TTC549 (cell line): Measurements from ENCODE around the gene TMPRSS6.

Source experiments
- FAIRE-seq: peaks from 2 replicates; lab custom pipeline; 2012; peaks lifted over from hg19 to GRCh38; lab: Jason Lieb, UNC

The TMPRSS6 gene

DNA sequence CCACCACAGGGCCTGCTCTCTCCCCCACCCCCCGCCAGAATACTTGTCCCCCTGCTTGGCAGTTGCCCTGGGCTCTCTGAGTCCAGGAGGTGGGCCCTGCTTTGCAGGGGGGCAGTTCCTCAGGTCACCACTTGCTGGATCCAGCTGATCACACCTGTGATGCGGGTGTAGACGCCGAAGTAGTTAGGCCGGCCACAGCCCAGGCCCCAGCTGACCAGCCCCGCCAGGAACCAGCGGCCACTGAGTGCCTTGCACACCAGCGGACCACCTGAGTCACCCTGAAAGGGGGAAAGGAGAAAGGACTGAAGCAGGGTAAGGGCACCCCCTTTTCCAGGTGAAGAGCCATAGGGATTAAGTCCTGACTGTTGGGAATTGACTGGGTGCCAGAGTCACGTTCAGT lies 43.6 kb downstream of the TMPRSS6 start:
- FAIRE-seq: no peak

- FAIRE-seq: no peak
These were observed 44.3 kb downstream of the TMPRSS6 start for GRCh38 chr22:37065180-37065579.

GRCh38 chr22:37064553-37064952 lies 45.0 kb downstream of the TMPRSS6 start:
- FAIRE-seq: no peak

- no peak for FAIRE-seq
These were observed 45.8 kb downstream of the TMPRSS6 start for GRCh38 chr22:37063431-37064420.

- FAIRE-seq: no peak
These were observed 46.7 kb downstream of the TMPRSS6 start for GRCh38 chr22:37062702-37063381.

- FAIRE-seq: no peak
These were observed 47.2 kb downstream of the TMPRSS6 start for GRCh38 chr22:37062376-37062675.

DNA sequence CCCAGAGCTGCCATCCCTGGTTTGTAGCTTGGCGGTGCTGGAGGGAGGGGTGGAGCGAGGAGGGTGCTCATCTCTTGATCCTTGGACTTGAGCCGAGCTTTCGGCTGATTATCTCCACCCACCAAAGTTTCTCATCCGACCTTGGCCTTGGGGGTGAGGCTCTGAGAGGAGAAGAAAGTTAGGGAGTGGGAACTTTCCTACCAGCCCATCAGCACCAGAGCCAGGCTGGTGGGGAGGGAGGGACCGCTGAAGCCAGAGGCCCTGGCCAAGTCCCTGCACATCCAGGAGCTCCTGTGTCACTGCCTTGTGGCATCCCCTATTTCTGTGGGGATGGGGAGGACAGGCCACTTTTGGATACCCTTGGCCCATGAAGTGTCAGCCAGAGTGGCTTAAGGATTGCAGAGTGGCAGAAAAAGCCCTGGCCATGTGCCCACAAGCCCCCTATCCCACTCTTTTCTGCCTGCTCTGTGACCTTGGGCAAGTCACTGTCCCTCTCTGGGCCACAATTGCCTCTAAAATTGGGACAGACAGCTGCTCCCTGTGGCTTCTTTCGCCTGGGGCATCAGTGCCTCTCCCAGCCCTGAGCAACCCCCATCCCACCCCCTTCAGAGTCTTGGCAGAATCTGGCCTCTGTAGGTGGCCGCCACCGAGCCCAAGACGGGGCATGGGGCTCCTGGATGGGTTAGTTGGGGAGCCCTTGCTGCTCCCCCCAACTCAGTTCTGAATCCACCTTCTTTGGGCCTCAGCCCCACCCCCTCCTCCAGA lies 47.7 kb downstream of the TMPRSS6 start:
- no peak for FAIRE-seq

DNA sequence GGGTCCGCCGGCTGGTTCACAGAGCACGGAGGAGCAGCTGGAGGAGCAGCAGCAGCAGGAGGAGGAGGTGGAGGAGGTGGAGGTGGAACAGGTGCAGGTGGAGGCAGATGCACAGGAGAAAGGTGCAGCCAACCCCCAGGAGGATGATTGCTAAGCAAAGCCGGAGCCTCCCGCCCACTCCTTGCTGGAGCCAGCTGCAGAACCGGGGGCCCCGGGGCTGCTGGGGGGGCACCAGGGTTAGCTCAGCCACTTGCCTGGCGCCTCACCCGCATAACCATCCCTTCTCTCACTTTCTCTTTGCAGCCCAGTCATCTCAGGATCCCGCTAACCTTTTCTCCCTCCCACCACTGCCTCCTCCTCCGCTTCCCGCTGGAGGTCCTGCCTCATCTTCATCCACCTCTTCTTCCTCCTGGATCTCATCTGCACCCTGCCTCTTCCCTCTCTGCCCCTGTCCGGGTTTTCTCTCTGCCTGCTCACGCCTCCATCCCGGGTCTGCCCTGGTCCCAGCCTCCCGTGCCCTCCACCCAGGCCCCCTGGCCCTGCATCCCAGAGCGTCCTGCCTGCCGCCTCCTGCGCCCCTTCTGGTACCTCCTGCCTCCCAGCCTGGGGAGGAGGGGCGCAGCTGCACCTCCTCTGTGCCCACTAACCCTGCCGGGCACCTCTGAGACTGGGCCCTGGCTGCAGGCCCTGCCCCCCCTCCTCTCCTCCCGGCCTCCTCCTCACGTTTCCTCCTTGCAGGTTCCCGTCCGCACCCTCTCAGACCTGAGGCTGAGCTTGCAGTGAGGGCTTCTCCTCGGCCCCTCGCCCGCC lies 48.5 kb downstream of the TMPRSS6 start:
- no peak for FAIRE-seq

- FAIRE-seq: no peak
These were observed 49.5 kb downstream of the TMPRSS6 start for GRCh38 chr22:37059876-37060449.

GRCh38 chr22:37058917-37059701 lies 50.4 kb downstream of the TMPRSS6 start:
- FAIRE-seq: no peak

GRCh38 chr22:37057796-37058510 lies 51.6 kb downstream of the TMPRSS6 start:
- no peak for FAIRE-seq

DNA sequence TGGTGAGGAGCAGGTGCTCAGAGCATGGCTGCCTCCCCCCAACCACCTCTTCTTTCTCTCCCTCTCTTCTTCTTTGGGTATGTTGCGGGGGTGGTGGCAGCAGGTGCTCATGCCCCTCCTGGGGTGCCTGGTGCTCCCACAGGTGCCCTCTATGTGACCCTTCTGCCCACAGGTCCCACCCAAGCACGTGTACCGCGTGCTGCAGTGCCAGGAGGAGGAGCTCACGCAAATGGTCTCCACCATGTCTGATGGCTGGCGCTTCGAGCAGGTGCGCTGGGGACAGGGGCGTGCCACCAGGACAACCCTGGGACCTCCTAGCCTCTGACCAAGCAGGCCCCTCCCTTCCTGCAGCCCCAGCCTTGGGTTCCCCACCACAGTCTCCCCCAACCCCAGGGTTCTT lies 52.3 kb downstream of the TMPRSS6 start:
- no peak for FAIRE-seq

GRCh38 chr22:37056246-37056645 lies 53.3 kb downstream of the TMPRSS6 start:
- no peak for FAIRE-seq

GRCh38 chr22:37054600-37055365 lies 54.7 kb downstream of the TMPRSS6 start:
- FAIRE-seq: no peak

GRCh38 chr22:37054056-37054395 lies 55.5 kb downstream of the TMPRSS6 start:
- FAIRE-seq: no peak

DNA sequence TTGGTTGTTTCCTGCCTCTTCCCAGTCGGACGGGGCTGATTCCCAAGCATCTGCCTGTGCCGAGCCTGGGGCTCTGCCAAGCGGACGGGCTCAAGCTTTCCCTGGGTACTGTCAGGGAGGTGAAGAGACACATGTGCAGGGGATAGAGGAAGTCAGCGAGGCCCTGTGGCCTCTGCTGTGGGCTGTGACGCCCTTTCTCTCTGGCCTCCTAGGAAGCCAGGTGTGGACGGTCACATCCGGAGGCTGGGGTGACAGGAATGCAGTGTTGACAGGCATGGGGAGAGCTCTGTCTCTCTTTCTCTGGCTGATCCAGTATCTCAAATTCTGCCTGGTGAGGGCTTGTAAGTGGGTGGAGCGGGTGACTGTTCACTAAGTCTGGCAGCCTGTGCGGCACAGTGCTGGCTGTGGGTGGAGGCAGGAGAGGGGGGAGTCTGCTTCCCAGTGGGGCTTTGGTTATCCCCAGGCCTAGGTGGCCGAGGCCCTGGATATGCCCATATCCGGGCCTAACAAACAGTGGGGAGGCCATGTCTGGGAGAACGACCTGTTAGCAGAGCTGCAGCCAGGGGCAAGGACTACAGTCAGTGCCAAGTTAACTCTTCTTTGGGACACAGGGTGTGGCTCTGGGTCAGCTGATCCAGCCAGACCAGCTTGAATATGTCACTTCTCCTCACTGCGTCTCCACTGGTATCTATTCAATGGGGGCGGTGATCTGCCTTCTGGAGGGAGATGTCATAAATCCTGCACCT lies 56.0 kb downstream of the TMPRSS6 start:
- FAIRE-seq: no peak

- FAIRE-seq: no peak
These were observed 56.9 kb downstream of the TMPRSS6 start for GRCh38 chr22:37052386-37053309.
